HL-60 (cell line): ENCODE data around the gene PARP16.

ENCODE experiments used
- CTCF ChIP-seq: IDR thresholded peaks from one replicate; pipeline ENCODE4 v1.5.1; 2011; ENCODE audit warnings: low read length, control low read depth, inconsistent platforms; ENCODE audit not compliant: insufficient read depth
- GABPA ChIP-seq: IDR thresholded peaks from 2 replicates; pipeline ENCODE4 v1.6.1; 2012; ENCODE audit warnings: low read depth
- POLR2AphosphoS5 ChIP-seq: IDR thresholded peaks from 2 replicates; pipeline ENCODE4 v1.6.1; 2012; ENCODE audit warnings: low read depth
- REST ChIP-seq: IDR thresholded peaks from 2 replicates; pipeline ENCODE4 v1.6.1; 2012; ENCODE audit warnings: low read depth; ENCODE audit not compliant: insufficient replicate concordance
- SPI1 ChIP-seq: IDR thresholded peaks from 2 replicates; pipeline ENCODE4 v1.6.1; 2012; ENCODE audit warnings: low read depth, mild to moderate bottlenecking, borderline replicate concordance

DNA sequence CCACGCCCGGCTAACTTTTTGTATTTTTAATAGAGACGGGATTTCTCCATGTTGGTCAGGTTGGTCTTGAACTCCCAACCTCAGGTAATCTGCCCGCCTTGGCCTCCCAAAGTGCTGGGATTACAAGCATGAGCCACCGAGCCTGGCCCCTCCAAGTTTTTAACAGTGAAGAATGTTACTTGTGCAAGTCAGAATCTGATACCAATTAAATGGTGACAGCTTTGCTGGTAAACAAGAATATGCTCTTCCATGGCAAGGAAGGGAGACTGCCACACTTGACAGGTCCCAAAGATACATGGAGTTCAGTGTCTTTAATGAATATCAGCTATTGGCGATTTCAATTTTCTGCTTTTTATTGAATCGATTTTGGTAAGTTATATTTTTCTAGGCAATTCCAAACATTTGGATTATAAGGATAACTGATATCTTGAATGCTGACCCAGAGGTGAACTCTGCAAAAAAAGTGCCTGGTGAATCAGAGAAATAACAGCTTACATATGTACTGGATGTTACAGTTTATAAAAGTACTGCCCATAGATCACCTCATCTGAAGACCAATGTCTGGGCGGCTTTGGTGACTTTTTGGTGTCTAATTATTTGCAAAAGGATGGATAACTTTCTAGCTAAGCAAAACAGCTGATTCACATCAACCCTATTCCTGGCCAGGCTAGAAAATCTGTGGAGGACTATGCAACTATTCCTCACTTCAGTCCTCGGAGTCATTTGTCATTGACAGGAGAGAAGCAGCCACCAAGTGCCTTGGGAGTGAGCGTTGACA is 1.2 kb downstream of the PARP16 start:
- TF ChIP-seq CTCF, result no peak
- no peak for TF ChIP-seq GABPA
- no peak for TF ChIP-seq POLR2AphosphoS5
- TF ChIP-seq REST, result no peak
- TF ChIP-seq SPI1, result no peak
